ENCODE data around the gene SIGLEC9. TPM values are rescaled to one million over a fixed set of nuclear protein-coding genes. Genes with fewer than 3 reads are reported as not detected.

Gene SIGLEC9
- total and polyA plus RNA-seq, 2 of the 8 experiments (the other 6 are each of a cell fraction or from before 2014, with no cell fraction given): not detected

- no peak overlapping the region for H4K5ac ChIP-seq (ENCODE audit: insufficient read length, low read depth, low read length)
- no peak overlapping the region for H3K4me2 ChIP-seq (ENCODE audit: insufficient read depth in 1 of 2, low read depth in 2 of 2, low read length in 2 of 2)
- no peaks in the 10 kb centered on the region for H4K20me1 ChIP-seq (replicated peaks in 1 of 2; ENCODE audit: control insufficient read depth in 1 of 2, insufficient read depth in 2 of 2, low read length in 2 of 2)
- H2AFZ ChIP-seq (ENCODE audit: low read length): no peak overlapping the region
- H3K9me3 ChIP-seq (ENCODE audit: insufficient read depth in 2 of 2, low read depth in 1 of 2, low read length in 1 of 2): no peaks in the 10 kb centered on the region
- no peak overlapping the region for H2AK5ac ChIP-seq (ENCODE audit: low read depth, low read length)
- ChIA-PET CTCF (ENCODE audit: partially characterized antibody) (interaction anchor here (1.0 to 3.1 kb wide), 4 partner anchors 14 to 61 kb away, joined by 3 to 19 read pairs (median 5); no protein-coding TSS in a partner anchor), POLR2A (ENCODE audit: partially characterized antibody) (no interaction called here)
- H2BK12ac ChIP-seq (ENCODE audit: low read depth, low read length): no peak overlapping the region
- WGBS, 2 experiments (ENCODE audit: extremely low coverage in 1 of 2, insufficient coverage in 1 of 2, insufficient read length in 1 of 2, insufficient replicate concordance in 2 of 2, low coverage in 1 of 2, low lambda C conversion rate in 2 of 2, missing lambda C conversion rate in 1 of 2): 85% methylated on average over 14 of the region's 14 CpGs; no CpG with 5 or more reads in 1 of the 2 experiments
- no peak overlapping the region for H3K23ac ChIP-seq (ENCODE audit: insufficient read length)
- no peak overlapping the region for H3K27ac ChIP-seq (ENCODE audit: low read depth, low read length)
- no peaks in the 10 kb centered on the region for H3K27me3 ChIP-seq (replicated peaks in 1 of 4; ENCODE audit: control insufficient read depth in 3 of 4, extremely low read depth in 1 of 4, insufficient read depth in 3 of 4, low read length in 3 of 4)
- H3K79me2 ChIP-seq (ENCODE audit: control insufficient read depth in 1 of 2, insufficient read depth in 2 of 2, low read length in 2 of 2): no peaks in the 10 kb centered on the region
- TF ChIP-seq MAFK (IDR thresholded peaks at IDR 0.05; ENCODE audit: low read depth, low read length) (no peak), CHD2 (IDR thresholded peaks at IDR 0.05; ENCODE audit: low read length) (no peak), EP300 (IDR thresholded peaks at IDR 0.05; ENCODE audit: borderline replicate concordance in 1 of 2, low read depth in 2 of 2, low read length in 2 of 2) (no peak), SUZ12 (IDR thresholded peaks at IDR 0.05; ENCODE audit: low read length) (no peak), SP2 (IDR thresholded peaks at IDR 0.05; ENCODE audit: low read length) (no peak), CHD1 (IDR thresholded peaks at IDR 0.05; ENCODE audit: low read depth, low read length) (no peak), JUND (IDR thresholded peaks at IDR 0.05; ENCODE audit: low read length) (no peak), TAF1 (IDR thresholded peaks at IDR 0.05; ENCODE audit: low read depth, low read length) (no peak), ASH2L (IDR thresholded peaks at IDR 0.05; ENCODE audit: low read length) (no peak), KDM1A (IDR thresholded peaks at IDR 0.05; ENCODE audit: borderline replicate concordance, low read length) (no peak), SAP30 (IDR thresholded peaks at IDR 0.05; ENCODE audit: insufficient read depth, insufficient replicate concordance, low read length) (no peak), SIX5 (IDR thresholded peaks at IDR 0.05; ENCODE audit: low read depth, low read length) (no peak), RAD21 (IDR thresholded peaks at IDR 0.05 in 1 of 2, conservative IDR thresholded peaks at IDR 0.05 in 1 of 2; ENCODE audit: low read depth in 2 of 2, low read length in 2 of 2) (no peak), RXRA (IDR thresholded peaks at IDR 0.05; ENCODE audit: insufficient read depth, low read depth, low read length) (no peak), MAX (IDR thresholded peaks at IDR 0.05) (no peak)
- no peak overlapping the region for H3K4ac ChIP-seq (replicated peaks; ENCODE audit: insufficient read length, low read depth, low read length)
- no peak overlapping the region for H2BK15ac ChIP-seq (ENCODE audit: low read length)
- no peak overlapping the region for H2BK20ac ChIP-seq (ENCODE audit: low read length)
- no peak overlapping the region for H3K56ac ChIP-seq (replicated peaks; ENCODE audit: insufficient read length, low read depth, low read length)
- H4K8ac ChIP-seq (ENCODE audit: extremely low read depth, insufficient read depth, low read length): no peak overlapping the region
- H4K91ac ChIP-seq (replicated peaks; ENCODE audit: insufficient read length, low read length): no peak overlapping the region
- H3K18ac ChIP-seq (ENCODE audit: extremely low read depth, low read length): no peak overlapping the region
- DNase-seq (ENCODE audit: low read depth in 1 of 2, low spot score in 2 of 2) (no peak), FAIRE-seq (no peak)
- no peak overlapping the region for H3K14ac ChIP-seq (ENCODE audit: insufficient read length)
- H2BK5ac ChIP-seq (ENCODE audit: low read depth, low read length): no peak overlapping the region
- H3K9ac ChIP-seq (replicated peaks in 1 of 4; ENCODE audit: extremely low read depth in 1 of 4, low read depth in 3 of 4, low read length in 3 of 4): no peak overlapping the region
- H3K4me3 ChIP-seq (ENCODE audit: extremely low read depth in 1 of 4, insufficient read depth in 2 of 4, low read depth in 3 of 4, low read length in 4 of 4): no peak overlapping the region
- no peaks in the 10 kb centered on the region for H3K36me3 ChIP-seq (ENCODE audit: control insufficient read depth in 2 of 4, insufficient read depth in 4 of 4, low read length in 3 of 4)
- no peaks in the 10 kb centered on the region for H3K23me2 ChIP-seq (ENCODE audit: low read depth, low read length)
- peaks cover 0 to 5% (median 3%) of the 10 kb centered on the region in 4 experiments; a peak in 4 of 7 replicates for H3K4me1 ChIP-seq (replicated peaks in 1 of 4; ENCODE audit: control insufficient read depth in 3 of 4, insufficient read depth in 4 of 4, low read length in 3 of 4)
- H3K79me1 ChIP-seq (ENCODE audit: low read depth, low read length): no peaks in the 10 kb centered on the region
- H2BK120ac ChIP-seq (replicated peaks; ENCODE audit: low read depth, low read length): no peak overlapping the region
These were observed 43.2 kb upstream of the SIGLEC9 start for GRCh38 chr19:51081476-51081875.

Measured in H1 (cell line).